ENCODE results near the gene PPFIBP2.

- TF ChIP-seq CTCF (conservative IDR thresholded peaks at IDR 0.05; ENCODE audit: low read length) (no peak), EZH2phosphoT487 (IDR thresholded peaks at IDR 0.05; ENCODE audit: borderline replicate concordance, low read depth, low read length) (no peak)
These were observed 12.5 kb upstream of the PPFIBP2 start for GRCh38 chr11:7501251-7501650.
